HPDE6-E6E7 (cell line): ENCODE results near the gene B3GAT3.
"Not testable (repeated sequence)": the region's sequence is repeated elsewhere in the genome, so short reads cannot be mapped to it uniquely, and the experiment has no call there.

Source experiments
- DNase-seq: peaks from one replicate; pipeline ENCODE4 v3.0.0; 2011; ENCODE audit warnings: missing footprints; ENCODE audit errors: extremely low spot score

Gene B3GAT3

GRCh38 chr11:62579252-62579651 lies 42.5 kb downstream of the B3GAT3 start:
- no peak for DNase-seq

- DNase-seq, result no peak
These were observed 43.2 kb downstream of the B3GAT3 start for GRCh38 chr11:62578541-62578940.

- DNase-seq, result no peak
These were observed 44.6 kb downstream of the B3GAT3 start for GRCh38 chr11:62577046-62577714.

GRCh38 chr11:62575837-62576236 lies 45.9 kb downstream of the B3GAT3 start:
- DNase-seq, result no peak

GRCh38 chr11:62575156-62575555 lies 46.6 kb downstream of the B3GAT3 start:
- DNase-seq, result no peak

GRCh38 chr11:62574363-62575071 lies 47.3 kb downstream of the B3GAT3 start:
- no peak for DNase-seq

- DNase-seq, result peak; percentile 98
These were observed 48.0 kb downstream of the B3GAT3 start, which contains the start of gene EEF1G for GRCh38 chr11:62573592-62574362. Gene EEF1G, minus strand, starts transcription at chr11:62573891. Its CDS starts 49 bp downstream, at chr11:62573842.

- peak; percentile 79 for DNase-seq
These were observed 48.7 kb downstream of the B3GAT3 start for GRCh38 chr11:62573006-62573591.

- no peak for DNase-seq
These were observed 49.4 kb downstream of the B3GAT3 start for GRCh38 chr11:62572431-62572830.

GRCh38 chr11:62571493-62571892 lies 50.3 kb downstream of the B3GAT3 start:
- DNase-seq, result not testable (repeated sequence)

- not testable (repeated sequence) for DNase-seq
These were observed 50.9 kb downstream of the B3GAT3 start for GRCh38 chr11:62570903-62571302.

- no peak for DNase-seq
These were observed 52.2 kb downstream of the B3GAT3 start for GRCh38 chr11:62569611-62570010.

- no peak for DNase-seq
These were observed 54.7 kb downstream of the B3GAT3 start for GRCh38 chr11:62567018-62567633.

- no peak for DNase-seq
These were observed 55.5 kb downstream of the B3GAT3 start for GRCh38 chr11:62566247-62566646.
